Measurements from ENCODE around the gene VIM. TPM values are rescaled to one million over a fixed set of nuclear protein-coding genes. Genes with fewer than 3 reads are reported as not detected.

Gene VIM
- total RNA-seq, 1 donor from 2014 or later: 6,235 TPM

GRCh38 chr10:17240616-17241015 lies 12.6 kb downstream of the VIM start:
- Mint-ChIP-seq H3K4me1 (ENCODE audit: unreplicated experiment) (peaks cover 3% of the 10 kb centered on the region), H3K27ac (ENCODE audit: unreplicated experiment) (no peak overlapping the region), H3K36me3 (ENCODE audit: low read depth, unreplicated experiment) (peaks cover 10% of the 10 kb centered on the region), H3K27me3 (ENCODE audit: unreplicated experiment) (peaks cover 1% of the 10 kb centered on the region), H3K4me3 (ENCODE audit: unreplicated experiment) (no peak overlapping the region), H3K9me3 (ENCODE audit: unreplicated experiment) (no peaks in the 10 kb centered on the region)
- no peak for DNase-seq (ENCODE audit: low spot score)
- TF ChIP-seq, protein P1, sequence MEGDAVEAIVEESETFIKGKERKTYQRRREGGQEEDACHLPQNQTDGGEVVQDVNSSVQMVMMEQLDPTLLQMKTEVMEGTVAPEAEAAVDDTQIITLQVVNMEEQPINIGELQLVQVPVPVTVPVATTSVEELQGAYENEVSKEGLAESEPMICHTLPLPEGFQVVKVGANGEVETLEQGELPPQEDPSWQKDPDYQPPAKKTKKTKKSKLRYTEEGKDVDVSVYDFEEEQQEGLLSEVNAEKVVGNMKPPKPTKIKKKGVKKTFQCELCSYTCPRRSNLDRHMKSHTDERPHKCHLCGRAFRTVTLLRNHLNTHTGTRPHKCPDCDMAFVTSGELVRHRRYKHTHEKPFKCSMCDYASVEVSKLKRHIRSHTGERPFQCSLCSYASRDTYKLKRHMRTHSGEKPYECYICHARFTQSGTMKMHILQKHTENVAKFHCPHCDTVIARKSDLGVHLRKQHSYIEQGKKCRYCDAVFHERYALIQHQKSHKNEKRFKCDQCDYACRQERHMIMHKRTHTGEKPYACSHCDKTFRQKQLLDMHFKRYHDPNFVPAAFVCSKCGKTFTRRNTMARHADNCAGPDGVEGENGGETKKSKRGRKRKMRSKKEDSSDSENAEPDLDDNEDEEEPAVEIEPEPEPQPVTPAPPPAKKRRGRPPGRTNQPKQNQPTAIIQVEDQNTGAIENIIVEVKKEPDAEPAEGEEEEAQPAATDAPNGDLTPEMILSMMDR (IDR thresholded peaks at IDR 0.05; ENCODE audit: unreplicated experiment): no peak

DNA sequence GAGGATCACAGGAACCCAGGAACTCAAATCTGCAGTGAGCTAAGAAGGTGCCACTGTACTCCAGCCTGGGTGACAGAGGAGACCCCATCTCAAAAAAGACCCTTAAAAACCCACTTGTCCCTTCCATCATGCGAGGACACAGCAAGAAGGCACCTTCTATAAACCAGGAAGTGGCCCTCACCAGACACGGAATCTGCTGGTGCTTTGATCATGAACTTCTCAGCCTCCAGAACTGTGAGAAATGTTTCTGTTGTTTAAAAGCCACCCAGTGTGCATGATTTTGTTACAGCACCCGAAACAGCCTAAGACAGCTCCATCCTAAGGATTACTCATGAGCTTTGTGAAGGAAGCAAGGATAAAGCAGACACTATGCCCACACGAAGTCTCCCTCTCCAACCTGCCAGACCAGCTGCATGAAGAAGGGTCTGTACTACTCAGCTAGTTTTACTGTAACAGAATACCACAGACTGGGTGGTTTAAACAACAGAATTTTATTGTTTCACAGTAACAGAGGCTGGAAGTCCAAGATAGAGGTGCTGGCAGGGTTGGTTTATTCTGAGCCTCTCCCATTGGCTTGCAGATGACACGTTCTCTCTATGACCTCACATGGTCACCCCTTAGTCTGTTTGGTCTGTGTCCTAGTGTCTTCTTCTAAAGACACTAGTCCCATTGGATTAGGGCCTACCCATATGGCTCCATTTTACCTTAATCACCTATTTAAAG lies 13.7 kb downstream of the VIM start:
- DNase-seq (ENCODE audit: low spot score): no peak
- Mint-ChIP-seq H3K27ac (ENCODE audit: unreplicated experiment) (no peak overlapping the region), H3K9me3 (ENCODE audit: unreplicated experiment) (no peaks in the 10 kb centered on the region), H3K36me3 (ENCODE audit: low read depth, unreplicated experiment) (peaks cover 1% of the 10 kb centered on the region), H3K27me3 (ENCODE audit: unreplicated experiment) (no peaks in the 10 kb centered on the region), H3K4me1 (ENCODE audit: unreplicated experiment) (peaks cover 3% of the 10 kb centered on the region), H3K4me3 (ENCODE audit: unreplicated experiment) (no peak overlapping the region)
- TF ChIP-seq, protein P1 (IDR thresholded peaks at IDR 0.05; ENCODE audit: unreplicated experiment): no peak

GRCh38 chr10:17244700-17245365 lies 16.8 kb downstream of the VIM start:
- no peak overlapping the region for H3K27ac Mint-ChIP-seq (ENCODE audit: unreplicated experiment)
- TF ChIP-seq, protein P1 (IDR thresholded peaks at IDR 0.05; ENCODE audit: unreplicated experiment): no peak
- H3K36me3 Mint-ChIP-seq (ENCODE audit: low read depth, unreplicated experiment): no peaks in the 10 kb centered on the region
- DNase-seq (ENCODE audit: low spot score): no peak
- no peak overlapping the region for H3K4me3 Mint-ChIP-seq (ENCODE audit: unreplicated experiment)
- H3K4me1 Mint-ChIP-seq (ENCODE audit: unreplicated experiment): peaks cover 3% of the 10 kb centered on the region
- H3K9me3 Mint-ChIP-seq (ENCODE audit: unreplicated experiment): no peaks in the 10 kb centered on the region
- H3K27me3 Mint-ChIP-seq (ENCODE audit: unreplicated experiment): no peaks in the 10 kb centered on the region

GRCh38 chr10:17247210-17247609 lies 19.2 kb downstream of the VIM start:
- Mint-ChIP-seq H3K27me3 (ENCODE audit: unreplicated experiment) (no peaks in the 10 kb centered on the region), H3K4me1 (ENCODE audit: unreplicated experiment) (peaks cover 3% of the 10 kb centered on the region), H3K36me3 (ENCODE audit: low read depth, unreplicated experiment) (no peaks in the 10 kb centered on the region), H3K9me3 (ENCODE audit: unreplicated experiment) (no peaks in the 10 kb centered on the region), H3K4me3 (ENCODE audit: unreplicated experiment) (no peak overlapping the region), H3K27ac (ENCODE audit: unreplicated experiment) (no peak overlapping the region)
- DNase-seq (ENCODE audit: low spot score): no peak
- TF ChIP-seq, protein P1 (IDR thresholded peaks at IDR 0.05; ENCODE audit: unreplicated experiment): no peak

- TF ChIP-seq, protein P1 (IDR thresholded peaks at IDR 0.05; ENCODE audit: unreplicated experiment): no peak
- Mint-ChIP-seq H3K27ac (ENCODE audit: unreplicated experiment) (no peak overlapping the region), H3K9me3 (ENCODE audit: unreplicated experiment) (no peaks in the 10 kb centered on the region), H3K4me1 (ENCODE audit: unreplicated experiment) (peaks cover 3% of the 10 kb centered on the region), H3K27me3 (ENCODE audit: unreplicated experiment) (no peaks in the 10 kb centered on the region), H3K36me3 (ENCODE audit: low read depth, unreplicated experiment) (peaks cover 6% of the 10 kb centered on the region), H3K4me3 (ENCODE audit: unreplicated experiment) (no peak overlapping the region)
- no peak for DNase-seq (ENCODE audit: low spot score)
Measured at GRCh38 chr10:17248964-17249363, 20.9 kb downstream of the VIM start.
